HepG2 (cell line): ENCODE data around the gene AGPAT3. TPM values are rescaled to one million over a fixed set of nuclear protein-coding genes. Genes with fewer than 3 reads are reported as not detected.

Source experiments
- ATAC-seq: fragments of 200-7000 bp; cut with Tn5 transposase; 3 replicates; pipeline ENCODE4 v1.9.1; 2020; ENCODE audit warnings: mild to moderate bottlenecking, moderate library complexity
- BruUV-seq: library from RNA; stranded (reverse); fragments of 400-500 nt; replicated peaks from 2 replicates; lab custom pipeline; 2021; lab: Mats Ljungman, UMichigan
- CTCF ChIA-PET: fragments of 300-600 bp; formaldehyde crosslinking; extraction: SDS; loops from one replicate; lab custom pipeline; 2021; ENCODE audit warnings: low total read pairs, inconsistent platforms, low intra/inter-chr PET ratio; lab: Yijun Ruan, JAX
- POLR2A ChIA-PET: fragments of 350-600 bp; sonication (Branson Sonifier 250); formaldehyde crosslinking; loops from one replicate; lab custom pipeline; 2020; ENCODE audit warnings: antibody characterized with exemption, inconsistent platforms; lab: Yijun Ruan, JAX
- DNase-seq: peaks from one replicate; pipeline ENCODE4 v3.0.0-alpha.2; 2015; ENCODE audit warnings: low spot score
- FAIRE-seq: peaks from 3 replicates; lab custom pipeline; 2011; peaks lifted over from hg19 to GRCh38; lab: Jason Lieb, UNC
- H2AFZ ChIP-seq: one replicate; pipeline ENCODE4 v1.6.1; 2011; ENCODE audit warnings: low read length, inconsistent platforms
- H3K27ac ChIP-seq: fragments of 300-600 bp; 3 replicates; pipeline ENCODE4 v1.8.0; 2011; ENCODE audit warnings: mixed run types, mild to moderate bottlenecking, mixed read lengths, low read length, inconsistent platforms; ENCODE audit not compliant: insufficient read depth; ENCODE audit errors: extremely low read length
- H3K27me3 ChIP-seq, 2 experiments: fragments of 200-600 bp in 1 of 2; 2 replicates in 1 of 2; 3 replicates in 1 of 2; pipeline versions ENCODE4 v1.6.0 to v1.8.0; 2011; ENCODE audit warnings: low read length in 2 of 2, mild to moderate bottlenecking in 2 of 2, moderate library complexity in 2 of 2, inconsistent platforms in 1 of 2; ENCODE audit not compliant: insufficient read depth in 2 of 2, control insufficient read depth in 1 of 2
- H3K36me3 ChIP-seq, 2 experiments: fragments of 200-600 bp in 1 of 2; replicated peaks in 1 of 2; 2 replicates in 1 of 2; 3 replicates in 1 of 2; pipeline versions ENCODE4 v1.5.1 to v1.8.0; 2011; ENCODE audit warnings: low read length in 2 of 2, inconsistent platforms in 1 of 2; ENCODE audit not compliant: insufficient read depth in 2 of 2, control insufficient read depth in 1 of 2
- H3K4me1 ChIP-seq: 2 replicates; pipeline ENCODE4 v1.5.1; 2012; ENCODE audit warnings: low read length, inconsistent platforms; ENCODE audit not compliant: insufficient read depth
- H3K4me2 ChIP-seq: 2 replicates; pipeline ENCODE4 v1.6.0; 2011; ENCODE audit warnings: low read depth, low read length, inconsistent platforms
- H3K4me3 ChIP-seq, 3 experiments: fragments of 200-600 bp in 1 of 3; sonication (generic), shearing (Covaris generic) in 1 of 3; replicated peaks in 1 of 3; 2 replicates each; pipeline ENCODE4 v1.5.1; 2011 to 2016; ENCODE audit warnings: low read length in 3 of 3, inconsistent platforms in 2 of 3, low read depth in 2 of 3, mild to moderate bottlenecking in 2 of 3, control low read depth in 1 of 3, mixed read lengths in 1 of 3; ENCODE audit not compliant: insufficient read depth in 1 of 3
- H3K79me2 ChIP-seq: one replicate; pipeline ENCODE4 v1.6.1; 2011; ENCODE audit warnings: low read length, inconsistent platforms; ENCODE audit not compliant: insufficient read depth
- H3K9ac ChIP-seq: 2 replicates; pipeline ENCODE4 v1.6.0; 2011; ENCODE audit warnings: mild to moderate bottlenecking, low read depth, low read length, inconsistent platforms; ENCODE audit not compliant: insufficient read depth
- H3K9me3 ChIP-seq: 2 replicates; pipeline ENCODE4 v1.5.1; 2012; ENCODE audit warnings: mild to moderate bottlenecking, low read length
- H4K20me1 ChIP-seq: 2 replicates; pipeline ENCODE4 v1.6.0; 2011; ENCODE audit warnings: inconsistent platforms, mild to moderate bottlenecking, low read length, moderate library complexity; ENCODE audit not compliant: insufficient read depth
- KLF9 ChIP-seq: IDR thresholded peaks from 2 replicates; pipeline ENCODE4 v1.6.1; 2016; ENCODE audit warnings: low read depth
- LCORL ChIP-seq, 2 experiments: fragments of 450-650 bp in 1 of 2; sonication (generic) in 1 of 2; formaldehyde crosslinking in 1 of 2; IDR thresholded peaks; 2 replicates each; pipeline versions ENCODE4 v1.5.0 to v1.6.1; 2017 to 2020; ENCODE audit warnings: antibody characterized with exemption in 1 of 2, missing genetic modification reagents in 1 of 2
- NR2F2 ChIP-seq: IDR thresholded peaks from 2 replicates; pipeline ENCODE4 v1.6.1; 2012; ENCODE audit warnings: low read depth, inconsistent platforms, borderline replicate concordance
- POLR2AphosphoS2 ChIP-seq: IDR thresholded peaks from 2 replicates; pipeline ENCODE4 v1.6.1; 2011; ENCODE audit warnings: low read depth, low read length, improper control_type of control experiment
- SATB2 ChIP-seq: sonication (generic); formaldehyde crosslinking; IDR thresholded peaks from 2 replicates; pipeline ENCODE4 v1.5.0; 2020; ENCODE audit warnings: missing genetic modification reagents
- ZMAT3 ChIP-seq: sonication (generic); formaldehyde crosslinking; conservative IDR thresholded peaks from 2 replicates; pipeline ENCODE4 v1.7.0; 2021; ENCODE audit warnings: missing genetic modification reagents
- ZNF619 ChIP-seq: sonication (generic); formaldehyde crosslinking; IDR thresholded peaks from 2 replicates; pipeline ENCODE4 v1.4.0; 2020; ENCODE audit warnings: mild to moderate bottlenecking, missing genetic modification reagents
- ZNF850 ChIP-seq: sonication (generic); formaldehyde crosslinking; conservative IDR thresholded peaks from 2 replicates; pipeline ENCODE4 v1.9.0; 2021; ENCODE audit warnings: mild to moderate bottlenecking, missing genetic modification reagents
- WGBS: methylation state at CpG from one replicate; pipeline ENCODE4 v1.1.6; 2017; ENCODE audit warnings: low lambda C conversion rate; 5-methylcytosine and 5-hydroxymethylcytosine counted together
- in situ Hi-C: cut with HindIII; loops from 2 replicates; pipeline ENCODE4 v1.10.0; 2017; ENCODE audit warnings: low pct_unique_long_range_greater_than_20kb; ENCODE audit not compliant: extremely low pct_ligation_motif_present
- intact Hi-C: fragments of 100-400 bp; cut with micrococcal nuclease; formaldehyde crosslinking; loops from one replicate; pipeline ENCODE4 v1.10.0; 2022; ENCODE audit not compliant: unreplicated experiment
- polyA plus RNA-seq, 8 experiments: library from polyadenylated mRNA; depleted of rRNA in 3 of 8; stranded (reverse) in 7 of 8; unstranded in 1 of 8; fragments of >200 nt; fragmentation: Illumina TruSeq in 4 of 8; extraction: Trizol in 4 of 8; gene quantifications; 2 replicates each; pipeline versions ENCODE4 v1.2.1 to v1.2.3, GENCODE V29; 2011 to 2016; ENCODE audit warnings: low read depth in 4 of 8, missing spikeins in 1 of 8, mixed read lengths in 1 of 8; ENCODE audit not compliant: insufficient read depth in 1 of 8
- total RNA-seq, 5 experiments: library from RNA; depleted of rRNA; stranded (reverse); fragments of >200 nt; fragmentation: Illumina TruSeq; extraction: Trizol; gene quantifications; 2 replicates each; pipeline ENCODE4 v1.2.3, GENCODE V29; 2016; ENCODE audit warnings: low read depth in 1 of 5

Gene AGPAT3
- total and polyA plus RNA-seq, 2 of the 13 experiments (the other 11 are each of a cell fraction or from before 2014, with no cell fraction given), result 32.2 to 54.4 TPM

GRCh38 chr21:43853851-43854772 is 10.9 kb upstream of the AGPAT3 start:
- H4K20me1 ChIP-seq, result no peaks in the 10 kb centered on the region
- WGBS, result 34% methylated on average over 29 of the region's 34 CpGs
- H3K79me2 ChIP-seq, result no peaks in the 10 kb centered on the region
- H3K4me3 ChIP-seq, result peak overlapping the region in 1 of 3 experiments; percentile 31; a peak in 1 of 6 replicates
- no peak overlapping the region for H3K27ac ChIP-seq
- FAIRE-seq (no peak), DNase-seq (no peak), ATAC-seq (peak; percentile 20)
- no TSS peak for BruUV-seq
- no peaks in the 10 kb centered on the region for H3K36me3 ChIP-seq
- TF ChIP-seq NR2F2 (no peak), LCORL (IDR thresholded peaks at IDR 0.05) (no peak), LCORL (CRISPR knock-in tag; IDR thresholded peaks at IDR 0.05) (no peak), ZNF619 (CRISPR knock-in tag) (no peak), SATB2 (CRISPR knock-in tag) (no peak), KLF9 (CRISPR knock-in tag) (no peak), POLR2AphosphoS2 (no peak), ZMAT3 (CRISPR knock-in tag) (no peak), ZNF850 (CRISPR knock-in tag) (no peak)
- no peaks in the 10 kb centered on the region for H3K9me3 ChIP-seq
- no peak overlapping the region for H2AFZ ChIP-seq
- H3K9ac ChIP-seq, result no peak overlapping the region
- POLR2A ChIA-PET, result no interaction called here
- intact Hi-C loops, result no loop called here
- peak overlapping the region; percentile 48 for H3K4me2 ChIP-seq
- H3K27me3 ChIP-seq, result peaks cover 8 to 28% of the 10 kb centered on the region in 2 experiments
- CTCF ChIA-PET, result no interaction called here
- in situ Hi-C loops, result no loop called here
- peaks cover 46% of the 10 kb centered on the region for H3K4me1 ChIP-seq
